Neuronal stem cell (in vitro differentiated cells): ENCODE measurements around the gene MEF2C.
A peak's percentile ranks its signal among the peaks of the same experiment; 100 is the strongest.

Source experiments
- DNase-seq: peaks from one replicate; pipeline ENCODE4 v3.0.0-alpha.2; 2013; ENCODE audit warnings: low spot score
- H2AFZ ChIP-seq: one replicate; pipeline ENCODE4 v1.6.1; 2013; ENCODE audit warnings: mild to moderate bottlenecking, low read length, inconsistent platforms
- H2AK5ac ChIP-seq: 2 replicates; pipeline ENCODE4 v1.6.1; 2013; ENCODE audit warnings: low read depth, mild to moderate bottlenecking, inconsistent platforms, low read length, moderate library complexity, mixed read lengths
- H2BK120ac ChIP-seq: 2 replicates; pipeline ENCODE4 v1.6.1; 2013; ENCODE audit warnings: low read depth, mild to moderate bottlenecking, inconsistent platforms, low read length, moderate library complexity, mixed read lengths
- H2BK12ac ChIP-seq: one replicate; pipeline ENCODE4 v1.6.1; 2013; ENCODE audit warnings: low read length, inconsistent platforms
- H2BK15ac ChIP-seq: 2 replicates; pipeline ENCODE4 v1.6.1; 2013; ENCODE audit warnings: mild to moderate bottlenecking, low read length, inconsistent platforms, mixed read lengths
- H2BK5ac ChIP-seq: one replicate; pipeline ENCODE4 v1.6.1; 2013; ENCODE audit warnings: inconsistent platforms, mild to moderate bottlenecking, low read length, moderate library complexity
- H3K14ac ChIP-seq: one replicate; pipeline ENCODE4 v1.6.1; 2013; ENCODE audit warnings: low read length, inconsistent platforms
- H3K18ac ChIP-seq: 2 replicates; pipeline ENCODE4 v1.6.1; 2013; ENCODE audit warnings: low read length, inconsistent platforms
- H3K23ac ChIP-seq: 2 replicates; pipeline ENCODE4 v1.6.1; 2013; ENCODE audit warnings: low read depth, mild to moderate bottlenecking, mixed read lengths, low read length, inconsistent platforms; ENCODE audit not compliant: poor library complexity
- H3K27ac ChIP-seq: replicated peaks from 3 replicates; pipeline ENCODE4 v1.5.1; 2013; ENCODE audit warnings: low read length, inconsistent platforms
- H3K27me3 ChIP-seq, 3 experiments: 2 replicates each; pipeline ENCODE4 v1.6.1; 2013; ENCODE audit warnings: low read length in 3 of 3, mild to moderate bottlenecking in 2 of 3, inconsistent platforms in 1 of 3, low read depth in 1 of 3, mixed read lengths in 1 of 3, moderate library complexity in 1 of 3; ENCODE audit not compliant: control insufficient read depth in 3 of 3, insufficient read depth in 3 of 3
- H3K36me3 ChIP-seq, 2 donors: replicated peaks in 1 of 2; 2 replicates each; pipeline ENCODE4 v1.6.1; 2013; ENCODE audit warnings: low read length in 2 of 2; ENCODE audit not compliant: control insufficient read depth in 2 of 2, insufficient read depth in 2 of 2
- H3K4ac ChIP-seq: 2 replicates; pipeline ENCODE4 v1.6.1; 2013; ENCODE audit warnings: inconsistent platforms, mild to moderate bottlenecking, low read length, moderate library complexity
- H3K4me1 ChIP-seq, 2 donors: 1 replicate in 1 of 2; 2 replicates in 1 of 2; pipeline ENCODE4 v1.6.1; 2013; ENCODE audit warnings: low read length in 2 of 2, low read depth in 1 of 2; ENCODE audit not compliant: control insufficient read depth in 2 of 2, insufficient read depth in 1 of 2
- H3K4me2 ChIP-seq: one replicate; pipeline ENCODE4 v1.6.1; 2013; ENCODE audit warnings: mild to moderate bottlenecking, low read length, inconsistent platforms; ENCODE audit not compliant: insufficient read depth, poor library complexity, severe bottlenecking
- H3K4me3 ChIP-seq, 2 donors: 2 replicates each; pipeline ENCODE4 v1.5.1; 2013; ENCODE audit warnings: low read length in 2 of 2, mild to moderate bottlenecking in 2 of 2, inconsistent platforms in 1 of 2, moderate library complexity in 1 of 2
- H3K79me1 ChIP-seq: one replicate; pipeline ENCODE4 v1.6.1; 2013; ENCODE audit warnings: low read depth, mild to moderate bottlenecking, inconsistent platforms, low read length, moderate library complexity
- H3K9ac ChIP-seq: one replicate; pipeline ENCODE4 v1.6.1; 2013; ENCODE audit warnings: mild to moderate bottlenecking, low read depth, low read length, inconsistent platforms; ENCODE audit not compliant: poor library complexity
- H3K9me3 ChIP-seq, 2 donors: replicated peaks in 1 of 2; 2 replicates each; pipeline versions ENCODE3 to v1.6.1; 2013; ENCODE audit warnings: low read length in 2 of 2, mild to moderate bottlenecking in 2 of 2, inconsistent platforms in 1 of 2, low read depth in 1 of 2, mixed read lengths in 1 of 2, moderate library complexity in 1 of 2; ENCODE audit not compliant: control insufficient read depth in 2 of 2, insufficient read depth in 1 of 2
- H4K8ac ChIP-seq: one replicate; pipeline ENCODE4 v1.6.1; 2013; ENCODE audit warnings: low read depth, mild to moderate bottlenecking, inconsistent platforms, low read length, moderate library complexity
- H4K91ac ChIP-seq: one replicate; pipeline ENCODE4 v1.6.1; 2013; ENCODE audit warnings: low read length, low read depth, mild to moderate bottlenecking, inconsistent platforms; ENCODE audit not compliant: poor library complexity
- WGBS, 2 donors: extraction: QIAGEN DNeasy Blood & Tissue Kit; methylation state at CpG; one replicate each; pipeline ENCODE4 v1.1.7; 2013; ENCODE audit warnings: missing lambda C conversion rate in 2 of 2, mixed read lengths in 1 of 2; ENCODE audit not compliant: insufficient read length in 2 of 2, insufficient replicate concordance in 1 of 2; ENCODE audit errors: extremely low coverage in 2 of 2; 5-methylcytosine and 5-hydroxymethylcytosine counted together

Gene MEF2C

GRCh38 chr5:88815050-88815789 lies 67.8 kb downstream of the MEF2C start:
- no peak overlapping the region for H3K4me3 ChIP-seq
- no peak overlapping the region for H4K8ac ChIP-seq
- DNase-seq = no peak
- peak overlapping the region; percentile 28 for H2AFZ ChIP-seq
- no peak overlapping the region for H2BK5ac ChIP-seq
- peaks cover 4 to 11% of the 10 kb centered on the region in 2 donors for H3K4me1 ChIP-seq
- H3K27ac ChIP-seq = no peak overlapping the region
- no peaks in the 10 kb centered on the region for H3K36me3 ChIP-seq
- no peak overlapping the region for H3K4me2 ChIP-seq
- H3K9me3 ChIP-seq = no peaks in the 10 kb centered on the region
- H2BK12ac ChIP-seq = no peak overlapping the region
- no peak overlapping the region for H3K9ac ChIP-seq
- no peak overlapping the region for H3K18ac ChIP-seq
- H2BK15ac ChIP-seq = no peak overlapping the region
- H3K79me1 ChIP-seq = no peaks in the 10 kb centered on the region
- H3K23ac ChIP-seq = no peak overlapping the region
- H2BK120ac ChIP-seq = no peak overlapping the region
- no peak overlapping the region for H2AK5ac ChIP-seq
- no peak overlapping the region for H3K14ac ChIP-seq
- no peaks in the 10 kb centered on the region for H3K27me3 ChIP-seq
- H4K91ac ChIP-seq = no peak overlapping the region
- H3K4ac ChIP-seq = no peak overlapping the region

DNA sequence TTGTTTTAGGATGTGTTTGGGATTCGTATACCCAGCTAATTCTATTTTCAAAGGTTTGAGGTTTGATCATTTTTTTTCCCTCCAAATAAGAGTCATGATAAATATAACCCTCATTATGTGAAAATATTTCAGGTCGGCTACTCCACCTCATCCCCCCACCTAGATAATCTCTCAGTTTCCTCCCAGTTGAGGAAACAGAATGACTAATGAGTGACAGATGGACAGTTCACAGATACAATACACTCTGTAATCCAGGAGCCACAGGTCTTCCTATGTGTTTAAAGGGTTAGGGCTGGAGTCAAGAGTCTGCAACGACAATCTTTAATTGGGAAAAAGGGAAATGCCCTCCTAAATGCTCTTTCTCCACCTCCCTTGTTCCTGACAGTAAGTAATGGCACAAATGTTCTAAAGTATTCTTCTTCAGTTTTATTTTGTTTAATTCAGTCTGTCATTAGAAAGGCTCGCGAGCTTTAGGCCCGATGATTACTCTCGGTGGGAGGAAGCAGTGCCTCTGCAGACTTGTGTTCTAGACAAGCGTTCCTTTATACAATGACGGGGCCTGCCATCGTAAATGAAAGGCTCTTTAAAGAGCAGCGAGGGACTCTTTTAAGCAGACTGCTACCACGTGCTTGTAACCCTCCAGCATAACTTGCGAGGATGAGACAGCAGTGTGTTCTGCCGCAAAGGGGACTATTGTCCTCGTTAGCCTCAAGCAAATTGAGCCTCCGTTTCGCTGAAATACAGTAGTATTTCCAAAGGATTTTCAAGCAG lies 69.0 kb downstream of the MEF2C start:
- Histone ChIP-seq H3K14ac (no peak overlapping the region), H2AK5ac (no peak overlapping the region), H3K4me3 (no peak overlapping the region), H3K23ac (no peak overlapping the region), H3K18ac (no peak overlapping the region), H3K79me1 (no peaks in the 10 kb centered on the region), H4K91ac (no peak overlapping the region), H3K4ac (no peak overlapping the region), H4K8ac (no peak overlapping the region), H2BK15ac (no peak overlapping the region), H2AFZ (peak overlapping the region; percentile 67), H2BK5ac (no peak overlapping the region), H3K27ac (peak overlapping the region; percentile 33), H3K4me1 (peaks cover 4 to 11% of the 10 kb centered on the region in 2 donors), H2BK120ac (no peak overlapping the region), H3K9ac (no peak overlapping the region), H3K36me3 (no peaks in the 10 kb centered on the region), H3K4me2 (no peak overlapping the region), H2BK12ac (no peak overlapping the region), H3K27me3 (no peaks in the 10 kb centered on the region), H3K9me3 (no peaks in the 10 kb centered on the region)
- WGBS, 2 donors = no CpG with 5 or more reads among the region's 17 CpGs
- DNase-seq = no peak

DNA sequence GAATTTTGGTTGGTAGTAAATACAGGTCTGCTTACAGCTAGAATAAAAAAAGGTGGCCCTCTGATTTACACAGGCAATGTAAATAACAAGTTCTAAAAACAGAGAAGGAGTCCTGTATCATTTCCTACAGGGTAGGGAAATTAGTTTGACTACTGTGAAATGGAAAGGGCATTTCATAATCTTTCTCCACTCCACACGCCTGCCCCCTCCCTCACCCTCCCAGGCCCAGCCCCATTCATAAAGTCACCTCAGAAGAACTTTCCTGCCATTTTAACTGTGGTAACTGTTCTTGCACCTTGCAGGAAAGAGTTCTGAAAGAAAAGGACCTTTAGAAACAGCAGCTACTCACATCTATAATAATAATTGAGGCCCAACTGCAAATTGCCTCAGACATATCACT lies 69.7 kb downstream of the MEF2C start:
- no peak overlapping the region for H3K18ac ChIP-seq
- no peak overlapping the region for H3K4me2 ChIP-seq
- no peaks in the 10 kb centered on the region for H3K9me3 ChIP-seq
- DNase-seq = no peak
- H3K23ac ChIP-seq = no peak overlapping the region
- H4K91ac ChIP-seq = no peak overlapping the region
- no peaks in the 10 kb centered on the region for H3K79me1 ChIP-seq
- H3K4me1 ChIP-seq = peaks cover 4 to 11% of the 10 kb centered on the region in 2 donors
- H3K27me3 ChIP-seq = no peaks in the 10 kb centered on the region
- H3K4ac ChIP-seq = no peak overlapping the region
- H4K8ac ChIP-seq = no peak overlapping the region
- H2BK12ac ChIP-seq = no peak overlapping the region
- no peaks in the 10 kb centered on the region for H3K36me3 ChIP-seq
- no peak overlapping the region for H3K4me3 ChIP-seq
- H2BK120ac ChIP-seq = no peak overlapping the region
- no peak overlapping the region for H2AFZ ChIP-seq
- H3K14ac ChIP-seq = no peak overlapping the region
- no peak overlapping the region for H3K9ac ChIP-seq
- no CpG with 5 or more reads among the region's 1 CpG for WGBS, 2 donors
- no peak overlapping the region for H2AK5ac ChIP-seq
- H2BK15ac ChIP-seq = no peak overlapping the region
- no peak overlapping the region for H2BK5ac ChIP-seq
- H3K27ac ChIP-seq = no peak overlapping the region

GRCh38 chr5:88808153-88808552 lies 74.8 kb downstream of the MEF2C start:
- H3K18ac ChIP-seq = no peak overlapping the region
- WGBS, 2 donors = no CpG with 5 or more reads among the region's 2 CpGs

More at GRCh38 chr5:88808153-88808552, 74.8 kb downstream of the MEF2C start:
- Histone ChIP-seq H2BK120ac (no peak overlapping the region), H2BK5ac (no peak overlapping the region), H2AFZ (no peak overlapping the region), H3K79me1 (no peaks in the 10 kb centered on the region), H3K4ac (no peak overlapping the region), H3K36me3 (no peaks in the 10 kb centered on the region), H2BK15ac (no peak overlapping the region), H3K27ac (no peak overlapping the region), H4K91ac (no peak overlapping the region), H3K4me1 (no peaks in the 10 kb centered on the region), H3K27me3 (no peaks in the 10 kb centered on the region), H3K9me3 (no peaks in the 10 kb centered on the region), H3K4me3 (no peak overlapping the region), H3K14ac (no peak overlapping the region), H3K23ac (no peak overlapping the region), H2BK12ac (no peak overlapping the region), H3K4me2 (no peak overlapping the region), H4K8ac (no peak overlapping the region), H3K9ac (no peak overlapping the region), H2AK5ac (no peak overlapping the region)
- DNase-seq = no peak
